ENCODE results near the gene KLC4.
A peak's percentile ranks its signal among the peaks of the same experiment; 100 is the strongest.
"Not testable (repeated sequence)": the region's sequence is repeated elsewhere in the genome, so short reads cannot be mapped to it uniquely, and the experiment has no call there.

The KLC4 gene

GRCh38 chr6:43093436-43094289 is 34.2 kb downstream of the KLC4 start:
- no peak for DNase-seq (ENCODE audit: low spot score)

DNA sequence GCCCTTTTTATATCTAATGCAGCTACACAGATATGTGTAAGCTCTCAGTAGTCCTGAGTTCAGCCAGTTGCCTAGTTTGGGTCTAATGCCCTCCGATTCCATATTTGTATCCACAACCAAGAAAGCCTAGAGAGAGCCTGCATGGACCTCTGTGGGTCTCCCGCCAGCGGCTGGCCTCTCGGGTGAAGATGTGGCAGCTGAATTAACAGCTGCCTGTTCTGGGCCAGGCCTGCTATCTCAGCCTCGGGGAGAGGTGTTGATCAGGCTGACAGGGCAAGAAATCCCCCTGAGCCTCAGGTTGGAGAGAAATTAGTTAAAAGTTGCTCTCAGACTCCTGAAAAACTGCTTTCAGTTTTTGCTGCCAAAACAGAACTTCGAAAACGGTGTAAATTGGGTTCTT is 36.5 kb downstream of the KLC4 start:
- no peak for DNase-seq (ENCODE audit: low spot score)

- DNase-seq (ENCODE audit: low spot score) = peak; percentile 62
Observed at GRCh38 chr6:43096451-43097097, 37.1 kb downstream of the KLC4 start.

- DNase-seq (ENCODE audit: low spot score) = no peak
Observed at GRCh38 chr6:43097098-43097489, 37.7 kb downstream of the KLC4 start.

GRCh38 chr6:43097502-43097901 is 38.1 kb downstream of the KLC4 start:
- no peak for DNase-seq (ENCODE audit: low spot score)

DNA sequence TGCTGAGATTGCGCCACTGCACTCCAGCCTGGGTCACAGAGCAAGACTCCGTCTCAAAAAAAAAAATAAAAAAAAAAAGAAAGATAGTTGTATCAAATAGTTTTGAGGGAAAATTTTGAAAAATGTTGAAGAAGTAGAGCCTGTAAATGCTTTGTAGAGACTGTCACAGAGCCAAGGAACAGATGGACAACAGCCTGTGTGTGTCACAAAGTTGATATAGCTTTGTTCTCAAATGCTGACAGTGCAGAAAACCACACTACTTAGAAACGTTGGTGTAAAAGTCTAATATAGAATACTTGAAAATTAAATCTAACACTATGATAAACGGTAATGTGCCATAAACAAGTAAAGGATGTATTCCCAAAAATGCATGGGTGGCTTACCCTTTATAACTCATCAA is 42.1 kb downstream of the KLC4 start:
- DNase-seq (ENCODE audit: low spot score) = no peak

- DNase-seq (ENCODE audit: low spot score) = no peak
Observed at GRCh38 chr6:43103253-43103876, 43.9 kb downstream of the KLC4 start.

DNA sequence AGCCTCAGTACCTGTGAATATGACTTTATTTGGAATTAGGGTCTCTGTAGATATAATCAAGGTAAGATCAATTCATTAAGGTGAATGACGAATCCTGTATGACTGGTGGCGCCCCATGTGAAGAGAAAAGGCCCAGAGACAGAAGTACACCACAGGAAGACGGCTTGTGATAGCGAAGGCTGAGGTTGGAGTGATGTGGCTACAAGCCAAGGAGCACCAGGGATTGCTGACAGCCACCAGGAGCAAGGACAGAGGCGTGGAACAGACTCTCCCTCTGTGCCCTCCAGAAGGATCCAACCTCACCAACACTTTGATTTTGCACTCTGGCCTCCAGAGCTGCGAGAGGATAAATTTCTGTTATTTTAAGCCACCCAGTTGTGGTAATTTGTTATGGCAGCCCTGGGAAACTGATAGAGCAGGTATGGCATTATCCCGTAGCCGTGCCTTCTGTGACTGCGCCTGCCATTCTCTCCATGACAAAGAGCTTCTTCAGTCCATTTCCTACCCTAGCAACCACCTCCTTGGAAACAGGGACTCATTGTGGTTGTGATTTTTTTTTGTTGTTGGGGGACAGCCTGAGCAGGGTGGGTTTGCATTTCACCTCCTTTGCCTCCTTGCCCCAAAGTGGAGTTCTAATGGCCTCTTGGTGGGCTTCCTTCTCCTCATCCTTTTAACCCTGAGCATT is 46.2 kb downstream of the KLC4 start:
- DNase-seq (ENCODE audit: low spot score) = no peak

- no peak for DNase-seq (ENCODE audit: low spot score)
Observed at GRCh38 chr6:43107344-43108062, 48.1 kb downstream of the KLC4 start.

GRCh38 chr6:43113431-43114260 is 54.2 kb downstream of the KLC4 start:
- DNase-seq (ENCODE audit: low spot score) = no peak

GRCh38 chr6:43115365-43115764 is 55.9 kb downstream of the KLC4 start:
- no peak for DNase-seq (ENCODE audit: low spot score)

DNA sequence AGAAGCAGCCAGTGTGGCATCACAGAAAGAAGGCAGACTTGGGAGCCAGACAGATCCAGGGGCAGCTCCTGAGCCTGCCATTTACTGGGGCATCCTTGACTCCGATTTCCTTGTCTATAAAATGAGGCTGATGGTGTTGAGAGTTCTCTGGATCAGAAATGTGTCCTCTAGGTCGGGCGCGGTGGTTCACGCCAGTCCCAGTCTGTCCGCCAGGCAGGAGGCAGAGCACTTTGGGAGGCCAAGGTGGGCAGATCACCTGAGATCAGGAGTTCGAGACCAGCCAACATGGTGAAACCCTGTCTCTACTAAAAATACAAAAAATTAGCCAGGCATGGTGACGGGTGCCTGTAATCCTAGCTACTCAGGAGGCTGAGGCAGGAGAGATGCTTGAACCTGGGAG is 58.0 kb downstream of the KLC4 start:
- not testable (repeated sequence) for DNase-seq (ENCODE audit: low spot score)

DNA sequence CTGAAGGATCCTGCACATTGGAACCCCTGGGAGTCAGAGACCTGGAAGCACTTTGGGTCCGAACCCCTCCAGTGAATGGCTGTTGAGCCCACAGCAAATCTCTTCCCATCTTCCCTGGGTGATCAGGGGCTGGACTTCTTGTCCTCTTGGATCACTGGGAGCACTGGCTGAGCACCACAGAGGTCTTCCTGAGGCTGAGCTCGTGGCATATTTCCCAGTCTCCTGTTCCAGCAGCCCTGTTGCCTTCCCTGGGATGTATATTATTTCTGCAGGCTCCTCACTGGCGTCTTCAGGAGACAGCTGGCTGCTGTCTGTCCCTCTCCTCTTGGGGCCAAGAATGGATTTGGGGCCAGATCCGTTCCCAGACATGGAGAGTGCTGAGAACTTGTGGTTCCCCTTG is 60.1 kb downstream of the KLC4 start:
- DNase-seq (ENCODE audit: low spot score) = no peak

- no peak for DNase-seq (ENCODE audit: low spot score)
Observed at GRCh38 chr6:43120101-43120763, 60.8 kb downstream of the KLC4 start.

- DNase-seq (ENCODE audit: low spot score) = no peak
Observed at GRCh38 chr6:43120944-43121913, 61.8 kb downstream of the KLC4 start.

- no peak for DNase-seq (ENCODE audit: low spot score)
Observed at GRCh38 chr6:43122146-43122545, 62.7 kb downstream of the KLC4 start.

DNA sequence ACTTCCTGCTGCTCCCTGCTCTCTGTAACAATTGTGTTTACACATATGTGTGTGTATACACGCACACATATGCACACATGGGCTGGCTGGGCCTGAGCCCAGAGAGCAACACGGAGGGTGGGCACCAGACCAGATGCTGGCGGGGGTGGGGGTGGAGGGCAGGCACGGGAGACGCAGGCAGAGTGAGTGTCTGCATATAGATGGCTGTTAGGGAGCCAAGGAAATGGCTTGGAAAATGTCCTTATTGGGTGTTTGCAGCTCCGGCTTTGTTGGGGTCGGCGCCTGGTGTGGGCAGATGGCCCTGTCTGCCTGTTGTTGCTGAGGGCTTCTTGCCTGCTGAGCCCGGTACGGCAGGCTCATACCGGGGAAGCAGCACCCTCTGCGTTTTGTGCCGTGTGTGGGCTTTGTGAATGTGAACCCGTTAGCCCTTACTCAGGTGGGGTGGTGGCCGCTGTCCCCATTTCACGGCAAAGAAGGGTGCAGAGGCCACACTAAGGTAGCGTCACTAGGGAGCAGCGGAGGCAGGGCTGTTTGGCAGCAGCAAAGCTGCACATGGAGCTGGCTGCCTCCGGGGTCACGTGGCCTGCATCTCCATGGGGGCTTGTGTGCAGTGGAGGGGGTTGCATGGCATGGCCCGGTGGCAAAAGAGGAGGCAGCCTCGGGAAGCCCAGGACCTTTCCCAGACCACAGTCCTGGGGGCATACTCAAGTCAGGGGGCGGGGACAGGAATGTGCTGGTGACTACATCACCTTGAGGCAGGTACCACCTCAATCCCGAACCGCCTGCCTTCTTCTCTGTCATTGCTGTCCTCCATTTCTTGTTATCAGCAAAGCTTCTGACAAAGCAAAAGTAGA is 64.3 kb downstream of the KLC4 start:
- no peak for DNase-seq (ENCODE audit: low spot score)

DNA sequence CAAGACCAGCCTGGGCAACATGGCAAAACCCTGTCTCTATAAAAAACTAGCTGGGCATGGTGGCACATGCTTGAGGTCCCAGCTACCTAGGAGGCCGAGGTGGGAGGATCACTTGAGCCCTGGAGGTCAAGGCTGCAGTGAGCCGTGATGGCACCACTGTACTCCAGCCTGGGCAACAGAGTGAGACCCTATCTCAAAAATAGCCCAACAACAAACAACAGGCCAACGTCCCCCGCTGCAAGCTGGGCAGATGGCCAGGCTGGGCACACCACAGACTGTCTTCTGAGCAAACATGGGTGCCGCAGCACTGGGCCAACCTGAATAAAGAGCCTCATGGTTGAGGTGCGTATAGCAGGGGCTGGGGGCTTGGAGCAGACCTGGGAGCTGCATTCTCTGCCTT is 65.0 kb downstream of the KLC4 start:
- DNase-seq (ENCODE audit: low spot score) = no peak

Data from iPS-NIHi11 (cell line).